SKM-1 (cell line): Measurements from ENCODE around the gene MITF.

Source experiments
- DNase-seq: peaks from one replicate; lab custom pipeline; 2025; ENCODE audit not compliant: unreplicated experiment; lab: John Stamatoyannopoulos, UW

MITF gene

DNA sequence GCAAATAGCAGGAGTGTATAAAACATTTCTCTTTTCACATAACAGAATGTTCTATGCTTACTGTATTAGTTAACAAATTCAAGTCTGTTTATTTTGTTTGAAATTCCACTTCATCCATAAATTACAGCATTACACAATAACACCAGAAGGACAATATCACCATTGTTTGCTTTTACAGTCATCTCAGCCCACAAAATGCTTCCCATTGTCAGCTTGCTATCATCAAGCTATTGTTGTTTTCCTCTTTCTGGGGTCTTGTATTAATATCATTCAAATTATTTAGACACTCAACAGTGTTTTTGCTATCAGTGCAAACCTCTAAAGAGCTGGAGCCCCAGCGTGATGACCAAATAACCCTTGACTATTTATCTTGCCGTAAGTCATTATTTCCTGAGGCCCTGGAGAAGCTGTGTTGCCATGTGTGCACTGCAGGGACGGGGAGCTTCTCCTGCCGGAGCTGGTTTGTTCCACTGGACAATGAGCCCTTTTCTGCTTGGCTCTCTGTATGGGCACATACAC is 261.4 kb downstream of the MITF start:
- DNase-seq: no peak

DNA sequence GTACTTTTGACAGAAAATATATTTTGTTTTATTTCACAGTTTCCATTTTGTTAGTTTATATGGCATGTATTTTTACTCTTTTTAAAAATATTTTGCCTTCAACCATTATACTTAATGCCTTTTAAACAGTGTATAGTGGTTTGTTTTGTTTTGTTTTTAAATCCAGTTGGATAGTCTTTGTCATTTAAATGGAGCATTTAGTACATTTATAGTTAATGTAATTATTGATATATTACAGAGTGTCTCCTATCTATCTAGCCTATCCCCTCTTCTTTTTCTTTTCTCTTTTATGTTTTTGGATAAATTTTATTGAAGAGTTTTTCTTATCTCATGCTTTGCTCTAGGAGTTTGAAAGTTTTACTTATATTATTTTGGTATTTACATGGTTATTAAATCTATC is 263.9 kb downstream of the MITF start:
- no peak for DNase-seq

DNA sequence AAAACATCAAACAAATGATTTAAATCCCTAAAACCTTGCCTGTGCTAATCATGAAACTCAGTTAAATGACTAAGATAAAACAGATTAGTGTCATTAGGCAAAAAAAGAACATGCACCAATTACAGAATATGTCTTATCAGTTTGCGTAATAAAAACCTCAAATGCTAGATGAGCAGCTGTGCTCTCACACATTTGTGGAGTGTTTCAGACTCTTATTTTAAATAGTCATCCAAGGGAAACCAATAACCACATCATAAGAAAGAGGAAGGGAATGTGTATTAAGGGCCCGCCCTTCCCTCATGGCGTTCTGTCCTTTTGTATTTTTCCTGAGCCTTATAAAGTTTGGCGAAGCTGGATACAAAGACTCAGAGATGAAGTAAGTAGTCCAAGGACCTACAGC is 266.8 kb downstream of the MITF start:
- no peak for DNase-seq

DNA sequence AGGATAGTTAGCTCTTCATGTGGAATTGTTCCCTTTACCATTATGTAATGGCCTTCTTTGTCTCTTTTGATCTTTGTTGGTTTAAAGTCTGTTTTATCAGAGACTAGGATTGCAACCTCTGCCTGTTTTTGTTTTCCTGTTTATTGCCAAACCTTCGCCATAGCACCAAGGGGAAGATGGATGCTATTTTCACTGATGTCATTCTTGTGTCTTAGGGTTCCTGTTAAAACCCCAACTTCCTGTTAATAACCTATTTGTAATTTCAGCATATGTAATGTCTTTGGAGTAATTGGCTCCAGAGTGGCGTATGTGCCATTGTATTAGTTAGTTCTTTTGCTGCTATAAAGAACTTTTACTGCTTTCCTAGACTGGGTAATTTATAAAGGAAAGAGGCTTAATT is 271.1 kb downstream of the MITF start:
- no peak for DNase-seq

DNA sequence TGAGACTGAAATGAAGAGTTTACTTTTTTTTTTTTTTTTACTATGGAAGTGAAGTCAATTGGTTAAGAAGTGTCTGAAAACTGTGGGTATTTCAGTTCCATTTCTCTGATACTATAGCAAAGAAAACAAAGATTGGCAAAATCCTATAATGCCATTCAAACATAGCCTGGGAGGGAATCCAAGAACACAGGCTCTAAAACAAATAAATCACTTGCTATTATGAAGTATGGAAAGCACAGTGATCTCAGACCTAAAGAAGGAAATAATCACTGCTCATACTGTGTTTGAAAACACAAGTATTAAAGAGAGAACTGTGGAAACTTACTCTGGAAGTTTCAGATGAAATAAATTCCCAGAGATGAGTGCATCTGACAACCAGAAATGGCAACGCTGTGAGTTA is 272.3 kb downstream of the MITF start:
- DNase-seq: no peak
